SK-N-SH (cell line): ENCODE data around the gene NYAP1. TPM values are rescaled to one million over a fixed set of nuclear protein-coding genes. Genes with fewer than 3 reads are reported as not detected.

Experiments
- CTCF ChIA-PET: fragments of 300-600, 350-600 bp; formaldehyde crosslinking; extraction: SDS; loops from one replicate; lab custom pipeline; 2021; lab: Yijun Ruan, JAX
- POLR2A ChIA-PET: fragments of 350-600 bp; sonication (Branson Sonifier 250); formaldehyde crosslinking; extraction: SDS; loops from one replicate; lab custom pipeline; 2020; ENCODE audit warnings: antibody characterized with exemption, inconsistent platforms; lab: Yijun Ruan, JAX
- DNase-seq: peaks from one replicate; pipeline ENCODE4 v3.0.0; 2012
- H2AFZ ChIP-seq: fragments of 200-600 bp; sonication (generic); 2 replicates; pipeline ENCODE4 v1.8.1; 2016; ENCODE audit warnings: antibody characterized with exemption, mild to moderate bottlenecking, low read depth
- H3F3A ChIP-seq: fragments of 200-600 bp; sonication (generic); replicated peaks from 2 replicates; pipeline ENCODE3; 2016; ENCODE audit warnings: antibody characterized with exemption, mild to moderate bottlenecking; ENCODE audit not compliant: insufficient read depth
- H3K27ac ChIP-seq, 2 experiments: fragments of 200-500 bp in 1 of 2; fragments of 200-600 bp in 1 of 2; sonication (Bioruptor generic) in 1 of 2; sonication (generic), shearing (Covaris generic) in 1 of 2; 2 replicates each; pipeline versions ENCODE4 v1.5.1 to v1.6.1; 2014 to 2016; ENCODE audit warnings: low read depth in 2 of 2, inconsistent platforms in 1 of 2, low read length in 1 of 2, mild to moderate bottlenecking in 1 of 2, mixed read lengths in 1 of 2
- H3K27me3 ChIP-seq: fragments of 200-600 bp; sonication (generic), shearing (Covaris generic); 2 replicates; pipeline ENCODE4 v1.6.1; 2016; ENCODE audit warnings: mixed run types; ENCODE audit not compliant: insufficient read depth
- H3K36me3 ChIP-seq, 2 experiments: fragments of 200-500 bp in 1 of 2; fragments of 200-600 bp in 1 of 2; sonication (Bioruptor generic) in 1 of 2; sonication (generic) in 1 of 2; replicated peaks in 1 of 2; 2 replicates each; pipeline versions ENCODE3 to v1.5.1; 2014 to 2016; ENCODE audit warnings: low read length in 1 of 2, mild to moderate bottlenecking in 1 of 2; ENCODE audit not compliant: insufficient read depth in 2 of 2, control insufficient read depth in 1 of 2
- H3K4me1 ChIP-seq, 2 experiments: fragments of 200-500 bp in 1 of 2; fragments of 200-600 bp in 1 of 2; sonication (Bioruptor generic) in 1 of 2; sonication (generic), shearing (Covaris generic) in 1 of 2; 2 replicates each; pipeline versions ENCODE4 v1.5.1 to v1.6.1; 2014 to 2016; ENCODE audit warnings: low read depth in 1 of 2, low read length in 1 of 2, mixed run types in 1 of 2; ENCODE audit not compliant: insufficient read depth in 2 of 2, control insufficient read depth in 1 of 2
- H3K4me2 ChIP-seq: fragments of 200-600 bp; sonication (generic), shearing (Covaris generic); 2 replicates; pipeline ENCODE4 v1.6.1; 2017; ENCODE audit warnings: mixed run types
- H3K4me3 ChIP-seq, 2 experiments: fragments of 200-500 bp in 1 of 2; fragments of 200-600 bp in 1 of 2; sonication (Bioruptor generic) in 1 of 2; sonication (generic), shearing (Covaris generic) in 1 of 2; 2 replicates each; pipeline versions ENCODE4 v1.5.1 to v1.8.1; 2014 to 2016; ENCODE audit warnings: low read depth in 2 of 2, inconsistent platforms in 1 of 2, low read length in 1 of 2, mild to moderate bottlenecking in 1 of 2, mixed read lengths in 1 of 2, moderate library complexity in 1 of 2
- H3K79me2 ChIP-seq: fragments of 200-600 bp; sonication (generic); 2 replicates; pipeline ENCODE4 v1.8.1; 2017; ENCODE audit warnings: mild to moderate bottlenecking; ENCODE audit not compliant: insufficient read depth
- H3K9ac ChIP-seq: fragments of 200-600 bp; sonication (generic); 2 replicates; pipeline ENCODE4 v1.6.1; 2017; ENCODE audit warnings: mixed run types
- H3K9me2 ChIP-seq: fragments of 200-600 bp; sonication (generic); 2 replicates; pipeline ENCODE4 v1.6.1; 2017; ENCODE audit warnings: mixed run types
- H3K9me3 ChIP-seq: fragments of 200-600 bp; sonication (generic); 2 replicates; pipeline ENCODE4 v1.6.1; 2017; ENCODE audit warnings: mixed run types, mild to moderate bottlenecking, moderate library complexity
- H4K20me1 ChIP-seq: fragments of 200-600 bp; sonication (generic); 2 replicates; pipeline ENCODE4 v1.6.1; 2017; ENCODE audit warnings: mild to moderate bottlenecking, mixed run types; ENCODE audit not compliant: insufficient read depth
- CHD2 ChIP-seq: fragments of 150-350 bp; IDR thresholded peaks from 2 replicates; pipeline ENCODE4 v1.6.1; 2018; ENCODE audit warnings: low read length; ENCODE audit not compliant: partially characterized antibody
- CTCF ChIP-seq: fragments of 200-600 bp; sonication (generic); IDR thresholded peaks from 2 replicates; pipeline ENCODE4 v1.6.1; 2017; ENCODE audit warnings: antibody characterized with exemption, mild to moderate bottlenecking, moderate library complexity
- EZH2phosphoT487 ChIP-seq: fragments of 200-600 bp; sonication (generic); IDR thresholded peaks from 2 replicates; pipeline ENCODE4 v1.6.1; 2017; ENCODE audit warnings: low read depth, mixed run types, mild to moderate bottlenecking, antibody characterized with exemption, moderate library complexity, borderline replicate concordance
- FOXM1 ChIP-seq: IDR thresholded peaks from 2 replicates; pipeline ENCODE4 v1.4.0; 2012; ENCODE audit warnings: low read depth, mild to moderate bottlenecking
- MAX ChIP-seq: IDR thresholded peaks from 2 replicates; pipeline ENCODE4 v1.4.0; 2012; ENCODE audit warnings: low read depth
- MEF2A ChIP-seq: IDR thresholded peaks from 2 replicates; pipeline ENCODE4 v1.4.0; 2012; ENCODE audit warnings: low read depth, borderline replicate concordance
- SIN3A ChIP-seq: IDR thresholded peaks from 2 replicates; pipeline ENCODE4 v1.6.1; 2012; ENCODE audit warnings: low read depth, mild to moderate bottlenecking, low read length, moderate library complexity, borderline replicate concordance
- TEAD4 ChIP-seq: IDR thresholded peaks from 2 replicates; pipeline ENCODE4 v1.4.0; 2012; ENCODE audit warnings: mild to moderate bottlenecking, borderline replicate concordance; ENCODE audit not compliant: insufficient read depth
- WGBS: methylation state at CpG from one replicate; pipeline ENCODE4 v1.1.6; 2017; ENCODE audit warnings: low lambda C conversion rate; 5-methylcytosine and 5-hydroxymethylcytosine counted together
- polyA plus RNA-seq, 3 experiments: library from polyadenylated mRNA; depleted of rRNA; stranded (reverse); fragments of >200 nt; gene quantifications; 2 replicates each; pipeline ENCODE4 v1.2.3, GENCODE V29; 2012
- TF ChIP-seq, protein P1 (sequence below): fragments of 150-350 bp; IDR thresholded peaks from 2 replicates; pipeline ENCODE4 v1.6.1; 2016; ENCODE audit warnings: mild to moderate bottlenecking, low read depth, low read length

Gene NYAP1
- polyA plus RNA-seq, 1 of the 3 experiments (the other 2 are of a cell fraction): 6.0 TPM

DNA sequence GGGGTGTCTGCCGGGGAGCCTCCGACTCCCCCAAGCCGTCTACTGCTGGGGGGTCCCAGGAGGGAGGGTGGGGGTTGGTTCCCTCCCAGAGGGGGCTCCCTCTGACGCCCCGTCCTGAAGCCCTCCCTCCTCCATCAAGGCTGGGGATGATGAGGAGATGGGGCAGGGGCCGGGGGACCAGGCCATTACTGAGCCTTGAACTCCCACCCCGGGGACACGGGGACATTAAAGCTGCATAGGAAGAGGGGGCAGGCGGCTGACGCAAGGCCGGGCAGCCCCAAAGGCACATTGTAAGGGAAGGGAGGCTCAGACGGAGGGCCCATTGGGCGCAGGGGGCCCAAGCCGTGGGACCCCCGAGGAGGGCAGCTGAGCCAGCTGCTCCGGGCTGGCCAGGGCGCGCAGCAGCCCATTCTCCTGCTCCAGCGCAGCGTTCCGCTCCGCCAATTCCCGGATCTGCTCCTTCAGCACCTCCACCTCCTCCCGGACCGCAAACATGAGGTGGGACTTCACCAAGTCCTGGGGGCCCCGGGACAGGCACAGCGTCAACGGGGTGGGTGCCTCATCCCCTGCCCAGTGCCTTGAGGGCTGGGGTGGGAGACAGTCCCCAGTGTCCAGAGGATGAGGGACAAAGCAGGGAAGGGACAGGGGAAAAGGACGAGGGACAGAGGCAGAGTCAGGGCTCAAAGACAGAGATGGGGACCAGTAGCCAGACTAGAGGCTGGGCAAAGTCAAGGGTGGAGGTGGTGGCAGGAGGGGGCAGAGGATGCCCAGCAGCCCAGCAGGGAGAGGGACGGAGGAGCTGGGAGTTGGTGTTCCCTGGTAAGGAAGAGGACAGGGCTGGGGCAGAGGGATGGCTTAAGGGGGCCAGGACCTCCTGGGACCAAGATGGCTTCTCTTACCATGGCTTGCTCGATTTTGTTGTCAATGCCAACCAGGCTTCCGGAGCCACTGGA, 16.8 kb upstream of the NYAP1 start:
- ChIA-PET CTCF (interaction anchor here (1.0 to 11.9 kb wide), 10 partner anchors 9 to 259 kb away, joined by 3 to 398 read pairs (median 20); partner anchors contain the start of genes NYAP1 and TSC22D4), POLR2A (no interaction called here)
- H3K27ac ChIP-seq: no peak overlapping the region
- no peaks in the 10 kb centered on the region for H3K9me3 ChIP-seq
- peak; percentile 43 for DNase-seq
- H2AFZ ChIP-seq: no peak overlapping the region
- WGBS: 89% methylated on average over 32 of the region's 32 CpGs
- H3K9ac ChIP-seq: no peak overlapping the region
- no peaks in the 10 kb centered on the region for H3K9me2 ChIP-seq
- H3K4me3 ChIP-seq: no peak overlapping the region
- H4K20me1 ChIP-seq: no peaks in the 10 kb centered on the region
- no peak overlapping the region for H3K4me2 ChIP-seq
- H3F3A ChIP-seq: peaks cover 16% of the 10 kb centered on the region
- H3K36me3 ChIP-seq: peaks cover 0 to 4% of the 10 kb centered on the region in 2 experiments
- no peak for TF ChIP-seq FOXM1
- TF ChIP-seq EZH2phosphoT487: no peak
- TF ChIP-seq, protein P1, sequence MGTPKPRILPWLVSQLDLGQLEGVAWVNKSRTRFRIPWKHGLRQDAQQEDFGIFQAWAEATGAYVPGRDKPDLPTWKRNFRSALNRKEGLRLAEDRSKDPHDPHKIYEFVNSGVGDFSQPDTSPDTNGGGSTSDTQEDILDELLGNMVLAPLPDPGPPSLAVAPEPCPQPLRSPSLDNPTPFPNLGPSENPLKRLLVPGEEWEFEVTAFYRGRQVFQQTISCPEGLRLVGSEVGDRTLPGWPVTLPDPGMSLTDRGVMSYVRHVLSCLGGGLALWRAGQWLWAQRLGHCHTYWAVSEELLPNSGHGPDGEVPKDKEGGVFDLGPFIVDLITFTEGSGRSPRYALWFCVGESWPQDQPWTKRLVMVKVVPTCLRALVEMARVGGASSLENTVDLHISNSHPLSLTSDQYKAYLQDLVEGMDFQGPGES: no peak
- no peak for TF ChIP-seq MEF2A
- no peak for TF ChIP-seq SIN3A
- TF ChIP-seq TEAD4: no peak
- TF ChIP-seq, all 33 proteins: peak for 0
- no peaks in the 10 kb centered on the region for H3K27me3 ChIP-seq
- H3K79me2 ChIP-seq: no peaks in the 10 kb centered on the region
- H3K4me1 ChIP-seq: peaks cover 3 to 15% of the 10 kb centered on the region in 2 experiments; a peak in 3 of 4 replicates

- TF ChIP-seq MAX (no peak), CTCF (no peak), CHD2 (peak; percentile 22), SIN3A (no peak)
- TF ChIP-seq, all 33 proteins: peak for 1
- peaks cover 3 to 15% of the 10 kb centered on the region in 2 experiments; a peak in 3 of 4 replicates for H3K4me1 ChIP-seq
- H3K4me3 ChIP-seq: no peak overlapping the region
- H3K79me2 ChIP-seq: no peaks in the 10 kb centered on the region
- peaks cover 16% of the 10 kb centered on the region for H3F3A ChIP-seq
- no peaks in the 10 kb centered on the region for H4K20me1 ChIP-seq
- H3K4me2 ChIP-seq: no peak overlapping the region
- POLR2A ChIA-PET: interaction anchor here (2.6 kb wide), 1 partner anchor 11 kb away, joined by 10 read pairs; the partner anchor contains the start of gene TSC22D4
- H3K27me3 ChIP-seq: no peaks in the 10 kb centered on the region
- H3K9me3 ChIP-seq: no peaks in the 10 kb centered on the region
- no peak overlapping the region for H2AFZ ChIP-seq
- no peaks in the 10 kb centered on the region for H3K9me2 ChIP-seq
- CTCF ChIA-PET: interaction anchor here (1.0 to 11.9 kb wide), 17 partner anchors 7 to 258 kb away, joined by 3 to 398 read pairs (median 12); partner anchors contain the start of genes AGFG2, NYAP1 and TSC22D4
- peaks cover 0 to 4% of the 10 kb centered on the region in 2 experiments for H3K36me3 ChIP-seq
- no peak overlapping the region; a peak in 1 of 4 replicates for H3K27ac ChIP-seq
- WGBS: 67% methylated on average over 20 of the region's 22 CpGs
- DNase-seq: peak; percentile 82
- H3K9ac ChIP-seq: no peak overlapping the region
Measured at GRCh38 chr7:100467638-100468373, 15.9 kb upstream of the NYAP1 start.
